DOHH2 (cell line): ENCODE results near the gene ABR.

Experiments
- CTCF ChIP-seq: fragments of 200-600 bp; sonication (generic); IDR thresholded peaks from one replicate; pipeline ENCODE4 v1.5.1; 2014; ENCODE audit warnings: antibody characterized with exemption, mild to moderate bottlenecking, low read depth, low read length; ENCODE audit not compliant: poor library complexity, severe bottlenecking
- EZH2phosphoT487 ChIP-seq: fragments of 200-600 bp; sonication (generic); IDR thresholded peaks from 2 replicates; pipeline ENCODE4 v1.6.1; 2017; ENCODE audit warnings: borderline replicate concordance, mild to moderate bottlenecking, antibody characterized with exemption, low read length, moderate library complexity, mixed read lengths

GRCh38 chr17:1125788-1126145 lies 54.0 kb downstream of the ABR start:
- TF ChIP-seq CTCF = no peak
- TF ChIP-seq EZH2phosphoT487 = no peak
